ENCODE data around the gene MUC3A.
"Not testable (repeated sequence)": the region's sequence is repeated elsewhere in the genome, so short reads cannot be mapped to it uniquely, and the experiment has no call there.

Gene MUC3A

GRCh38 chr7:100991631-100992030 is 42.3 kb downstream of the MUC3A start:
- ChIA-PET CTCF (interaction anchor here (2.0 kb wide), 1 partner anchor 13 kb away, joined by 9 read pairs; no protein-coding TSS in a partner anchor), POLR2A (no interaction called here)
- no peak for DNase-seq (ENCODE audit: extremely low spot score)
- TF ChIP-seq CTCF (IDR thresholded peaks at IDR 0.05; ENCODE audit: control extremely low read depth, extremely low read depth, low read depth, missing control alignments): no peak

- POLR2A ChIA-PET; CTCF ChIA-PET; DNase-seq (ENCODE audit: extremely low spot score): not testable (repeated sequence)
Observed at GRCh38 chr7:100992280-100992679, 42.9 kb downstream of the MUC3A start.

GRCh38 chr7:100994671-100995070 is 45.3 kb downstream of the MUC3A start:
- DNase-seq (ENCODE audit: extremely low spot score); CTCF ChIA-PET: not testable (repeated sequence)

GRCh38 chr7:100998530-100998929 is 49.2 kb downstream of the MUC3A start:
- CTCF ChIA-PET; POLR2A ChIA-PET; DNase-seq (ENCODE audit: extremely low spot score): not testable (repeated sequence)

More at GRCh38 chr7:100994671-100995070, 45.3 kb downstream of the MUC3A start:
- POLR2A ChIA-PET: not testable (repeated sequence)

GRCh38 chr7:100999334-100999733 is 50.0 kb downstream of the MUC3A start:
- POLR2A ChIA-PET; DNase-seq (ENCODE audit: extremely low spot score); CTCF ChIA-PET: not testable (repeated sequence)

- POLR2A ChIA-PET; DNase-seq (ENCODE audit: extremely low spot score); CTCF ChIA-PET: not testable (repeated sequence)
Observed at GRCh38 chr7:101000025-101000424, 50.7 kb downstream of the MUC3A start.

- POLR2A ChIA-PET; DNase-seq (ENCODE audit: extremely low spot score); CTCF ChIA-PET: not testable (repeated sequence)
Observed at GRCh38 chr7:101002333-101002732, 53.0 kb downstream of the MUC3A start.

- CTCF ChIA-PET: interaction anchor here (1.1 kb wide), 1 partner anchor 155 kb away, joined by 3 read pairs; the partner anchor contains the start of gene SLC12A9
- POLR2A ChIA-PET; DNase-seq (ENCODE audit: extremely low spot score): not testable (repeated sequence)
Observed at GRCh38 chr7:101007361-101007760, 58.0 kb downstream of the MUC3A start.

- DNase-seq (ENCODE audit: extremely low spot score): no peak
- TF ChIP-seq CTCF (IDR thresholded peaks at IDR 0.05; ENCODE audit: control extremely low read depth, extremely low read depth, low read depth, missing control alignments): no peak
- ChIA-PET POLR2A (no interaction called here), CTCF (interaction anchor here (1.3 kb wide), 1 partner anchor 49 kb away, joined by 3 read pairs; no protein-coding TSS in a partner anchor)
Observed at GRCh38 chr7:101009629-101010028, 60.3 kb downstream of the MUC3A start.

- ChIA-PET POLR2A (no interaction called here), CTCF (interaction anchor here (0.9 kb wide), 1 partner anchor 66 kb away, joined by 3 read pairs; no protein-coding TSS in a partner anchor)
- TF ChIP-seq CTCF (IDR thresholded peaks at IDR 0.05; ENCODE audit: control extremely low read depth, extremely low read depth, low read depth, missing control alignments): no peak
- DNase-seq (ENCODE audit: extremely low spot score): no peak
Observed at GRCh38 chr7:101012931-101013330, 63.6 kb downstream of the MUC3A start.

GRCh38 chr7:101015626-101016025 is 66.3 kb downstream of the MUC3A start:
- TF ChIP-seq CTCF (IDR thresholded peaks at IDR 0.05; ENCODE audit: control extremely low read depth, extremely low read depth, low read depth, missing control alignments): no peak
- ChIA-PET POLR2A (no interaction called here), CTCF (interaction anchor here (1.3 kb wide), 1 partner anchor 50 kb away, joined by 3 read pairs; no protein-coding TSS in a partner anchor)
- no peak for DNase-seq (ENCODE audit: extremely low spot score)

All from GM10248 (cell line).